ENCODE results near the gene EHMT1.

DNA sequence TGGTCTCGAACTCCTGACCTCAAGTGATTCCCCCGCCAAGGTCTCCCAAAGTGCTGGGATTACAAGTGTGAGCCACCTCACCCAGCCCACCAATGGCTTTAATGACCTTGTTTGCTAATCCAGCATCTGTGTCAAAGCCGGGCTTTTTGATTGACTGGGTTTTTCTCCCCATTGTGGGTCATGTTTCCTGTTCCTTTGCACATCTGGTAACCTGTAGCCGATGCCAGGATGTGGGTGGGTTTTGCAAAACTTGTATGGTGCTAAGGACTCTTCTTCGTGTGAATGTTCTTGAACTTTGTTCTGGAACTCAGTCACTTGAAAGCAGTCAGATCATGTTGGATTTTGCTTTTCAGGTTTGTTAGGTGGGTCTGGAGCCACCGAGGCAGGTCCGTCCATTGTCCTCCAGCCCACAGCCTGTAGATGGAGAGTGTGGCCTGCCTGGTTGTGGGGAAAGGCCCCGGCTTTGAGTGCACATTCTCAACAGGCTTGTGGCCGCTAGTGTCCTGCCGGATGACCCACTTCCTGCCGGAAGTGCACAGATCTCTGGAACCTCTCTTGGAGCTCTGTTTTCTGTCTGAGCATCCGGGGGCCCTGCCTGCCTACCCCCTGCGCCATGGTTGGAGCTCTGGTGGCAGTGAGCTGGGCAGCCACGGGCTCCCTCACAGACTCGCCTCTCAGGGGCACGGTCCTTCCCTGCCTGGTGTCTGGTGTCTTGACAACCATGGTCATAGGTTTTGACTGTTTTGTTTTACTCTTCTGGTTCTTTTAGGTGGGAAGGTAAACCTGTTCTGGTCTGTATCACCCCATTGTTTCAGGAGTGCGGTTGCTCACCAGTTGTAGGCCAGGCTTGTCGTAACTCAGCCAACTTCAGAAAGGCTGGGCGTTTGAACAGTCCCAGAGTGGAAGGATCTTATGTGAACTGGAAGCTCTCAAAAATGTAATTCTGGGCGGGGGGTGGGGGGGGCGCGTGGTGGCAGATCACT, 189.2 kb downstream of the EHMT1 start:
- TF ChIP-seq FOXP2 (optimal IDR thresholded peaks at IDR 0.05; ENCODE audit: borderline replicate concordance, extremely low read depth, extremely low read length, insufficient read depth) (no peak), POLR2AphosphoS5 (IDR thresholded peaks at IDR 0.05; ENCODE audit: low read depth, low read length) (no peak)
